Measurements from ENCODE around the gene COL18A1. TPM values are rescaled to one million over a fixed set of nuclear protein-coding genes. Genes with fewer than 3 reads are reported as not detected.

Gene COL18A1
- total RNA-seq, 1 experiment from 2014 or later = 3.3 TPM

- no peaks in the 10 kb centered on the region for H3K9me3 ChIP-seq (ENCODE audit: low read depth, low read length, poor library complexity, severe bottlenecking)
- no peaks in the 10 kb centered on the region for H3K4me1 ChIP-seq (ENCODE audit: insufficient read depth, low read length, poor library complexity, severe bottlenecking)
- BruUV-seq (replicated peaks) = no TSS peak
- no peak overlapping the region for H3K27ac ChIP-seq (ENCODE audit: low read depth, low read length, poor library complexity, severe bottlenecking)
- no peak overlapping the region for H3K4me3 ChIP-seq (ENCODE audit: low read depth, low read length, poor library complexity, severe bottlenecking)
- ChIA-PET POLR2A (ENCODE audit: low non-redundant PET) (no interaction called here), CTCF (no interaction called here)
- intact Hi-C loops (cut with micrococcal nuclease; ENCODE audit: unreplicated experiment) = no loop called here
- H3K27me3 ChIP-seq (replicated peaks; ENCODE audit: insufficient read depth, low read depth, low read length, poor library complexity) = no peaks in the 10 kb centered on the region
- TF ChIP-seq CTCF (conservative IDR thresholded peaks at IDR 0.05; ENCODE audit: low read depth, low read length) (no peak), EZH2 (IDR thresholded peaks at IDR 0.05; ENCODE audit: borderline replicate concordance, low read depth, low read length, poor library complexity, severe bottlenecking) (no peak)
- DNase-seq (ENCODE audit: low spot score) = no peak
- no peaks in the 10 kb centered on the region for H3K36me3 ChIP-seq (ENCODE audit: insufficient read depth, low read length, poor library complexity, severe bottlenecking)
Observed at GRCh38 chr21:45506836-45507522, 102.0 kb downstream of the COL18A1 start.

GRCh38 chr21:45507523-45507875, 102.5 kb downstream of the COL18A1 start:
- Histone ChIP-seq H3K9me3 (ENCODE audit: low read depth, low read length, poor library complexity, severe bottlenecking) (no peaks in the 10 kb centered on the region), H3K4me1 (ENCODE audit: insufficient read depth, low read length, poor library complexity, severe bottlenecking) (no peaks in the 10 kb centered on the region), H3K27ac (ENCODE audit: low read depth, low read length, poor library complexity, severe bottlenecking) (no peak overlapping the region), H3K36me3 (ENCODE audit: insufficient read depth, low read length, poor library complexity, severe bottlenecking) (no peaks in the 10 kb centered on the region), H3K4me3 (ENCODE audit: low read depth, low read length, poor library complexity, severe bottlenecking) (no peak overlapping the region), H3K27me3 (replicated peaks; ENCODE audit: insufficient read depth, low read depth, low read length, poor library complexity) (no peaks in the 10 kb centered on the region)
- DNase-seq (ENCODE audit: low spot score) = peak; percentile 33
- no TSS peak for BruUV-seq (replicated peaks)
- intact Hi-C loops (cut with micrococcal nuclease; ENCODE audit: unreplicated experiment) = no loop called here
- CTCF ChIA-PET = no interaction called here
- POLR2A ChIA-PET (ENCODE audit: low non-redundant PET) = no interaction called here
- TF ChIP-seq CTCF (conservative IDR thresholded peaks at IDR 0.05; ENCODE audit: low read depth, low read length) (no peak), EZH2 (IDR thresholded peaks at IDR 0.05; ENCODE audit: borderline replicate concordance, low read depth, low read length, poor library complexity, severe bottlenecking) (no peak)

- POLR2A ChIA-PET (ENCODE audit: low non-redundant PET) = no interaction called here
- no peak for TF ChIP-seq EZH2 (IDR thresholded peaks at IDR 0.05; ENCODE audit: borderline replicate concordance, low read depth, low read length, poor library complexity, severe bottlenecking)
- no peak for TF ChIP-seq CTCF (conservative IDR thresholded peaks at IDR 0.05; ENCODE audit: low read depth, low read length)
Observed at GRCh38 chr21:45507888-45508508, 103.0 kb downstream of the COL18A1 start.

More at GRCh38 chr21:45507888-45508508, 103.0 kb downstream of the COL18A1 start:
- no peaks in the 10 kb centered on the region for H3K27me3 ChIP-seq (replicated peaks; ENCODE audit: insufficient read depth, low read depth, low read length, poor library complexity)
- no peaks in the 10 kb centered on the region for H3K9me3 ChIP-seq (ENCODE audit: low read depth, low read length, poor library complexity, severe bottlenecking)
- H3K36me3 ChIP-seq (ENCODE audit: insufficient read depth, low read length, poor library complexity, severe bottlenecking) = no peaks in the 10 kb centered on the region
- H3K27ac ChIP-seq (ENCODE audit: low read depth, low read length, poor library complexity, severe bottlenecking) = no peak overlapping the region
- no peak overlapping the region for H3K4me3 ChIP-seq (ENCODE audit: low read depth, low read length, poor library complexity, severe bottlenecking)
- no TSS peak for BruUV-seq (replicated peaks)
- intact Hi-C loops (cut with micrococcal nuclease; ENCODE audit: unreplicated experiment) = no loop called here
- H3K4me1 ChIP-seq (ENCODE audit: insufficient read depth, low read length, poor library complexity, severe bottlenecking) = no peaks in the 10 kb centered on the region
- CTCF ChIA-PET = no interaction called here
- no peak for DNase-seq (ENCODE audit: low spot score)
